Measurements from ENCODE around the gene STAT5B. TPM values are rescaled to one million over a fixed set of nuclear protein-coding genes. Genes with fewer than 3 reads are reported as not detected.
A peak's percentile ranks its signal among the peaks of the same experiment; 100 is the strongest.
"Not testable (repeated sequence)": the region's sequence is repeated elsewhere in the genome, so short reads cannot be mapped to it uniquely, and the experiment has no call there.

STAT5B gene
- total RNA-seq, 1 donor: 23.0 TPM

- no peak for DNase-seq (ENCODE audit: low read depth)
- no peak for TF ChIP-seq CTCF (IDR thresholded peaks at IDR 0.05; ENCODE audit: insufficient read depth, low read length)
- H3K4me3 ChIP-seq (ENCODE audit: low read depth, low read length): no peak overlapping the region
Measured at GRCh38 chr17:42225646-42226045, 50.5 kb downstream of the STAT5B start.

- H3K4me3 ChIP-seq (ENCODE audit: low read depth, low read length): no peak overlapping the region
- TF ChIP-seq CTCF (IDR thresholded peaks at IDR 0.05; ENCODE audit: insufficient read depth, low read length): no peak
- no peak for DNase-seq (ENCODE audit: low read depth)
Measured at GRCh38 chr17:42224651-42225050, 51.5 kb downstream of the STAT5B start.

GRCh38 chr17:42221886-42222745, 54.1 kb downstream of the STAT5B start:
- DNase-seq (ENCODE audit: low read depth): peak; percentile 64
- peak; percentile 77 for TF ChIP-seq CTCF (IDR thresholded peaks at IDR 0.05; ENCODE audit: insufficient read depth, low read length)
- H3K4me3 ChIP-seq (ENCODE audit: low read depth, low read length): no peak overlapping the region

GRCh38 chr17:42219280-42219679, 56.9 kb downstream of the STAT5B start:
- not testable (repeated sequence) for H3K4me3 ChIP-seq (ENCODE audit: low read depth, low read length); DNase-seq (ENCODE audit: low read depth)

GRCh38 chr17:42214156-42214555, 62.0 kb downstream of the STAT5B start:
- DNase-seq (ENCODE audit: low read depth): no peak
- no peak for TF ChIP-seq CTCF (IDR thresholded peaks at IDR 0.05; ENCODE audit: insufficient read depth, low read length)

GRCh38 chr17:42212382-42212781, 63.8 kb downstream of the STAT5B start:
- H3K4me3 ChIP-seq (ENCODE audit: low read depth, low read length): no peak overlapping the region
- peak; percentile 20 for DNase-seq (ENCODE audit: low read depth)
- no peak for TF ChIP-seq CTCF (IDR thresholded peaks at IDR 0.05; ENCODE audit: insufficient read depth, low read length)

More at GRCh38 chr17:42214156-42214555, 62.0 kb downstream of the STAT5B start:
- H3K4me3 ChIP-seq (ENCODE audit: low read depth, low read length): no peak overlapping the region

GRCh38 chr17:42211921-42212341, 64.3 kb downstream of the STAT5B start:
- peak; percentile 51 for DNase-seq (ENCODE audit: low read depth)
- H3K4me3 ChIP-seq (ENCODE audit: low read depth, low read length): not testable (repeated sequence)

- H3K4me3 ChIP-seq (ENCODE audit: low read depth, low read length): no peak overlapping the region
- DNase-seq (ENCODE audit: low read depth): no peak
- TF ChIP-seq CTCF (IDR thresholded peaks at IDR 0.05; ENCODE audit: insufficient read depth, low read length): no peak
Measured at GRCh38 chr17:42210046-42210445, 66.1 kb downstream of the STAT5B start.

- not testable (repeated sequence) for DNase-seq (ENCODE audit: low read depth); H3K4me3 ChIP-seq (ENCODE audit: low read depth, low read length)
Measured at GRCh38 chr17:42206153-42206612, 70.0 kb downstream of the STAT5B start.
